ENCODE measurements around the gene DOLK. TPM values are rescaled to one million over a fixed set of nuclear protein-coding genes. Genes with fewer than 3 reads are reported as not detected.

Gene DOLK
- total RNA-seq, 1 donor from 2014 or later: 20.7 TPM

- Mint-ChIP-seq H3K4me1 (no peaks in the 10 kb centered on the region), H3K9me3 (no peaks in the 10 kb centered on the region), H3K27me3 (ENCODE audit: low read depth) (no peaks in the 10 kb centered on the region), H3K27ac (ENCODE audit: unreplicated experiment) (no peak overlapping the region), H3K4me3 (no peak overlapping the region), H3K36me3 (ENCODE audit: low read depth) (peaks cover 4% of the 10 kb centered on the region)
- DNase-seq (ENCODE audit: low read depth, low spot score): no peak
- TF ChIP-seq CTCF (conservative IDR thresholded peaks at IDR 0.05): no peak
Measured at GRCh38 chr9:128898845-128899565, 48.4 kb downstream of the DOLK start.

- DNase-seq (ENCODE audit: low read depth, low spot score): no peak
- TF ChIP-seq CTCF (conservative IDR thresholded peaks at IDR 0.05): no peak
- H3K36me3 Mint-ChIP-seq (ENCODE audit: low read depth): peaks cover 4% of the 10 kb centered on the region
- no peaks in the 10 kb centered on the region for H3K4me1 Mint-ChIP-seq
- no peaks in the 10 kb centered on the region for H3K27me3 Mint-ChIP-seq (ENCODE audit: low read depth)
- no peaks in the 10 kb centered on the region for H3K9me3 Mint-ChIP-seq
- H3K4me3 Mint-ChIP-seq: no peak overlapping the region
- no peak overlapping the region for H3K27ac Mint-ChIP-seq (ENCODE audit: unreplicated experiment)
Measured at GRCh38 chr9:128898382-128898781, 49.0 kb downstream of the DOLK start.

GRCh38 chr9:128895556-128895955 is 51.8 kb downstream of the DOLK start:
- TF ChIP-seq CTCF (conservative IDR thresholded peaks at IDR 0.05): no peak
- Mint-ChIP-seq H3K9me3 (no peaks in the 10 kb centered on the region), H3K4me1 (no peaks in the 10 kb centered on the region), H3K36me3 (ENCODE audit: low read depth) (peaks cover 6% of the 10 kb centered on the region), H3K27me3 (ENCODE audit: low read depth) (no peaks in the 10 kb centered on the region), H3K27ac (ENCODE audit: unreplicated experiment) (no peak overlapping the region), H3K4me3 (no peak overlapping the region)
- no peak for DNase-seq (ENCODE audit: low read depth, low spot score)

Other genes starting within 250 kb of the DOLK start
- gene PKN3, start 245.1 kb downstream of the DOLK start, total RNA-seq: 28.0 and 30.0 TPM in 2 replicates
- gene ZDHHC12, start 223.5 kb downstream of the DOLK start, total RNA-seq: 15.1 and 15.7 TPM in 2 replicates
- gene ZER1, start 175.7 kb downstream of the DOLK start, total RNA-seq: 19.1 and 19.3 TPM in 2 replicates
- 28.9 and 32.3 TPM in 2 replicates for gene TBC1D13, start 160.3 kb downstream of the DOLK start, total RNA-seq
- gene ENDOG, start 129.1 kb downstream of the DOLK start, total RNA-seq: 21.9 and 23.7 TPM in 2 replicates
- 66.7 and 66.8 TPM in 2 replicates for gene SPOUT1, start 117.8 kb downstream of the DOLK start, total RNA-seq
- gene KYAT1, start 65.7 kb downstream of the DOLK start, total RNA-seq: 17.7 and 17.9 TPM in 2 replicates
- 48.5 and 49.7 TPM in 2 replicates for gene LRRC8A, start 65.5 kb downstream of the DOLK start, total RNA-seq
- 3.9 and 5.0 TPM in 2 replicates for gene PHYHD1, start 26.6 kb downstream of the DOLK start, total RNA-seq
- 128 TPM in 2 replicates for gene NUP188, start 96 bp upstream of the DOLK start, total RNA-seq
- gene SH3GLB2, start 80.7 kb upstream of the DOLK start, total RNA-seq: 71.7 and 76.1 TPM in 2 replicates
- 34.4 and 38.3 TPM in 2 replicates for gene MIGA2, start 89.0 kb upstream of the DOLK start, total RNA-seq
- 43.1 and 43.9 TPM in 2 replicates for gene DOLPP1, start 133.5 kb upstream of the DOLK start, total RNA-seq
- 24.9 and 26.0 TPM in 2 replicates for gene CRAT, start 163.2 kb upstream of the DOLK start, total RNA-seq
- gene PTPA, start 163.8 kb upstream of the DOLK start, total RNA-seq: 136 and 144 TPM in 2 replicates
- 19.1 and 19.9 TPM in 2 replicates for gene IER5L, start 230.7 kb upstream of the DOLK start, total RNA-seq